NK-92 treated with Interleukin-12 subunit alpha and Interleukin-12 subunit beta, amount 100 ng/mL, for 24 hours (cell line): ENCODE data around the gene INPP5A.

ENCODE experiments used
- DNase-seq: peaks from one replicate; lab custom pipeline; 2025; lab: John Stamatoyannopoulos, UW

INPP5A gene

GRCh38 chr10:132518572-132519381, 18.8 kb upstream of the INPP5A start:
- DNase-seq = no peak

GRCh38 chr10:132519382-132520176, 18.0 kb upstream of the INPP5A start:
- DNase-seq = no peak

GRCh38 chr10:132520177-132520811, 17.3 kb upstream of the INPP5A start:
- no peak for DNase-seq

GRCh38 chr10:132521041-132521465, 16.5 kb upstream of the INPP5A start:
- DNase-seq = no peak

GRCh38 chr10:132521466-132522102, 16.0 kb upstream of the INPP5A start:
- no peak for DNase-seq

- no peak for DNase-seq
These were observed 14.8 kb upstream of the INPP5A start for GRCh38 chr10:132522521-132523411.

GRCh38 chr10:132523561-132524442, 13.8 kb upstream of the INPP5A start:
- no peak for DNase-seq

- DNase-seq = no peak
These were observed 12.9 kb upstream of the INPP5A start for GRCh38 chr10:132524443-132525285.

- no peak for DNase-seq
These were observed 10.9 kb upstream of the INPP5A start for GRCh38 chr10:132526676-132527075.

- no peak for DNase-seq
These were observed 10.1 kb upstream of the INPP5A start for GRCh38 chr10:132527339-132528063.

- no peak for DNase-seq
These were observed 9.4 kb upstream of the INPP5A start for GRCh38 chr10:132528064-132528691.

- no peak for DNase-seq
These were observed 5.4 kb upstream of the INPP5A start for GRCh38 chr10:132532179-132532578.

GRCh38 chr10:132532749-132533560, 4.6 kb upstream of the INPP5A start:
- no peak for DNase-seq

GRCh38 chr10:132533571-132534260, 3.9 kb upstream of the INPP5A start:
- DNase-seq = no peak

GRCh38 chr10:132534391-132535064, 3.1 kb upstream of the INPP5A start:
- no peak for DNase-seq

- no peak for DNase-seq
These were observed 2.4 kb upstream of the INPP5A start for GRCh38 chr10:132535065-132535651.
